ENCODE data around the gene TCF12.

GRCh38 chr15:56959318-56959648 is 40.8 kb downstream of the TCF12 start:
- no peak for TF ChIP-seq CTCF (optimal IDR thresholded peaks at IDR 0.05 in 1 of 3, IDR thresholded peaks at IDR 0.05 in 1 of 3, conservative IDR thresholded peaks at IDR 0.05 in 1 of 3; ENCODE audit: extremely low read depth in 1 of 3, insufficient read depth in 2 of 3, low read length in 3 of 3)
- no peak for TF ChIP-seq EZH2 (IDR thresholded peaks at IDR 0.05; ENCODE audit: low read length)

Measured in keratinocyte (primary cell).